ENCODE data around the gene SLF1. TPM values are rescaled to one million over a fixed set of nuclear protein-coding genes. Genes with fewer than 3 reads are reported as not detected.

SLF1 gene
- total RNA-seq, 2 donors from 2014 or later: 22.0 to 32.4 TPM

DNA sequence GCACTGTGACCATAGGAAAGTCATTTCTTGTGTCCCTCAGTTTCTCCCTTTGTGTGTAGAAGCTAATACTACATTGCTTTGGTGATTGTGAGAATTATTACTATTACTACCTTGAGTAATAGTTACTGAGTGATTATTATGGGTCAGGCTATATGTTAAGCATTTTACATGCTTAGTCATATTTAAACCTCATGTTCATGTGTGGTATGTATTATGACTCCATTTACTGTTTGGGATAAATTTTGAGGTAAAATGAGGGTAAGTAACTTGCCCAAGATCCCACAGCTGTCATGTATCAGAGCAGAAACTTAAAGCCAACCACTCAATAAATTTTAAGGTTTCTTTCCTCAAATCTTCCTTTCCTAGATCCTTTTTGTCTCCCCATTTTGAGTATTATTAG lies 28.3 kb downstream of the SLF1 start:
- Mint-ChIP-seq H3K36me3 (ENCODE audit: low read depth) (peaks cover 13% of the 10 kb centered on the region), H3K4me3 (no peak overlapping the region), H3K9me3 (no peaks in the 10 kb centered on the region), H3K27ac (no peak overlapping the region), H3K27me3 (ENCODE audit: insufficient read depth) (no peaks in the 10 kb centered on the region), H3K4me1 (no peaks in the 10 kb centered on the region)
- no peaks in the 10 kb centered on the region for H3K9me3 ChIP-seq (ENCODE audit: control insufficient read depth, low read length)
- H3K4me1 ChIP-seq (ENCODE audit: control insufficient read depth, insufficient read depth, low read length): no peaks in the 10 kb centered on the region
- no peak overlapping the region for H3K9ac ChIP-seq (ENCODE audit: extremely low read depth, low read length, poor library complexity, severe bottlenecking)
- H3K36me3 ChIP-seq (ENCODE audit: control insufficient read depth, insufficient read depth, low read length): peaks cover 48% of the 10 kb centered on the region
- no peak for DNase-seq
- no peak overlapping the region for H3K4me3 ChIP-seq (ENCODE audit: low read length)
- H3K27ac ChIP-seq (ENCODE audit: low read depth, low read length): no peak overlapping the region
- TF ChIP-seq, protein P1, sequence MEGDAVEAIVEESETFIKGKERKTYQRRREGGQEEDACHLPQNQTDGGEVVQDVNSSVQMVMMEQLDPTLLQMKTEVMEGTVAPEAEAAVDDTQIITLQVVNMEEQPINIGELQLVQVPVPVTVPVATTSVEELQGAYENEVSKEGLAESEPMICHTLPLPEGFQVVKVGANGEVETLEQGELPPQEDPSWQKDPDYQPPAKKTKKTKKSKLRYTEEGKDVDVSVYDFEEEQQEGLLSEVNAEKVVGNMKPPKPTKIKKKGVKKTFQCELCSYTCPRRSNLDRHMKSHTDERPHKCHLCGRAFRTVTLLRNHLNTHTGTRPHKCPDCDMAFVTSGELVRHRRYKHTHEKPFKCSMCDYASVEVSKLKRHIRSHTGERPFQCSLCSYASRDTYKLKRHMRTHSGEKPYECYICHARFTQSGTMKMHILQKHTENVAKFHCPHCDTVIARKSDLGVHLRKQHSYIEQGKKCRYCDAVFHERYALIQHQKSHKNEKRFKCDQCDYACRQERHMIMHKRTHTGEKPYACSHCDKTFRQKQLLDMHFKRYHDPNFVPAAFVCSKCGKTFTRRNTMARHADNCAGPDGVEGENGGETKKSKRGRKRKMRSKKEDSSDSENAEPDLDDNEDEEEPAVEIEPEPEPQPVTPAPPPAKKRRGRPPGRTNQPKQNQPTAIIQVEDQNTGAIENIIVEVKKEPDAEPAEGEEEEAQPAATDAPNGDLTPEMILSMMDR (conservative IDR thresholded peaks at IDR 0.05): no peak
- H3K27me3 ChIP-seq (ENCODE audit: control insufficient read depth, insufficient read depth, low read length, poor library complexity, severe bottlenecking): no peaks in the 10 kb centered on the region

DNA sequence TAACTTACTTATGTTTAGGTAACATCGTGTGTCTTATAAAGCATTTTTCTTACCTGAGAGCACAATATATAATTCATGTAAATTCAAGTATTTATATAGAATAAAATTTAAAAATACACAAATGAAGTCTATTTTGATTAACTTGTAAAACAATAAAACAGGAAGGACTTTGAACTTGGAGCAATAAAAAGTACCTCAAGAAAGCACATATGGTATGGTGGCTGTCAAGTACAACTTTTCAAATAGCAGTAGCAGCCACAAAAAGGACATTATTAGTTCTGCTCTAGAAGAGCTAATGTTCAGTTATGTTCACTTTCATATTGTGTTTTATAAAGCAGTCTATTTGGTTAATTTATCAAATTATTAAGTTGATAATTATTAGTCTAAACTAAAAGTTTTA lies 31.4 kb downstream of the SLF1 start:
- H3K9me3 Mint-ChIP-seq: peaks cover 11% of the 10 kb centered on the region
- H3K27me3 Mint-ChIP-seq (ENCODE audit: insufficient read depth): no peaks in the 10 kb centered on the region
- H3K27me3 ChIP-seq (ENCODE audit: control insufficient read depth, insufficient read depth, low read length, poor library complexity, severe bottlenecking): no peaks in the 10 kb centered on the region
- no peaks in the 10 kb centered on the region for H3K4me1 ChIP-seq (ENCODE audit: control insufficient read depth, insufficient read depth, low read length)
- peaks cover 40% of the 10 kb centered on the region for H3K36me3 Mint-ChIP-seq (ENCODE audit: low read depth)
- no peaks in the 10 kb centered on the region for H3K4me1 Mint-ChIP-seq
- H3K9me3 ChIP-seq (ENCODE audit: control insufficient read depth, low read length): peaks cover 19% of the 10 kb centered on the region
- no peak overlapping the region for H3K4me3 ChIP-seq (ENCODE audit: low read length)
- no CpG with 5 or more reads among the region's 1 CpG for WGBS, 2 experiments (ENCODE audit: insufficient coverage in 1 of 2, insufficient read length in 1 of 2)
- H3K36me3 ChIP-seq (ENCODE audit: control insufficient read depth, insufficient read depth, low read length): peaks cover 69% of the 10 kb centered on the region
- H3K27ac Mint-ChIP-seq: no peak overlapping the region
- no peak for DNase-seq
- H3K4me3 Mint-ChIP-seq: no peak overlapping the region
- H3K27ac ChIP-seq (ENCODE audit: low read depth, low read length): no peak overlapping the region
- TF ChIP-seq, protein P1 (conservative IDR thresholded peaks at IDR 0.05): no peak
- H3K9ac ChIP-seq (ENCODE audit: extremely low read depth, low read length, poor library complexity, severe bottlenecking): no peak overlapping the region

DNA sequence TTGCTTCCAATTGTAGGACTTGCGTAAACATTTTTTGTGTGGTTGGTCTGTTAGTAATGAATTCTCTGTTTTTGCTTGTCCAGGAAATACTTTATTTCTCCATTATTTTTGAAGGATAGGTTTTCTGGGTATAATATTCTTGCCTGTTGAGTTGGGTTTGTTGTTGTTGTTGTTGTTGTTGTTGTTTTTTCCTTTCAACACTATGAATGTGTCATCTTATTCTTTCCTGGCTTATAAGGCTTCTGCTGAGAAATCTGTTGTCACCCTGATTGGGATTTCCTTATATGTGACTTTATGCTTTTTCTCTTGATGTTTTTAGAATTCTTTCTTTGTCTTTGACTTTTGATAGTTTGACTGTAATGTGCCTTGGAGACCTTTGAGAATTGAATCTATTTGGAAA lies 39.8 kb downstream of the SLF1 start:
- peaks cover 63% of the 10 kb centered on the region for H3K36me3 Mint-ChIP-seq (ENCODE audit: low read depth)

More for the DNA sequence above, 39.8 kb downstream of the SLF1 start:
- WGBS, 2 experiments (ENCODE audit: insufficient coverage in 1 of 2, insufficient read length in 1 of 2): 88 to 100% methylated on average over 1 of the region's 1 CpG
- Histone ChIP-seq H3K4me3 (ENCODE audit: low read length) (peak overlapping the region; percentile 16), H3K36me3 (ENCODE audit: control insufficient read depth, insufficient read depth, low read length) (peaks cover 66% of the 10 kb centered on the region), H3K27ac (ENCODE audit: low read depth, low read length) (no peak overlapping the region), H3K9ac (ENCODE audit: extremely low read depth, low read length, poor library complexity, severe bottlenecking) (no peak overlapping the region), H3K27me3 (ENCODE audit: control insufficient read depth, insufficient read depth, low read length, poor library complexity, severe bottlenecking) (no peaks in the 10 kb centered on the region), H3K4me1 (ENCODE audit: control insufficient read depth, insufficient read depth, low read length) (no peaks in the 10 kb centered on the region), H3K9me3 (ENCODE audit: control insufficient read depth, low read length) (peaks cover 64% of the 10 kb centered on the region)
- H3K27ac Mint-ChIP-seq: no peak overlapping the region
- TF ChIP-seq, protein P1 (conservative IDR thresholded peaks at IDR 0.05): no peak
- no peaks in the 10 kb centered on the region for H3K4me1 Mint-ChIP-seq
- no peak for DNase-seq
- H3K27me3 Mint-ChIP-seq (ENCODE audit: insufficient read depth): no peaks in the 10 kb centered on the region
- H3K9me3 Mint-ChIP-seq: peaks cover 46% of the 10 kb centered on the region
- H3K4me3 Mint-ChIP-seq: no peak overlapping the region
